Fibroblast of lung (primary cell): Measurements from ENCODE around the gene OR2T1.
"Not testable (repeated sequence)": the region's sequence is repeated elsewhere in the genome, so short reads cannot be mapped to it uniquely, and the experiment has no call there.

ENCODE experiments used
- CTCF ChIP-seq, 2 donors: IDR thresholded peaks in 1 of 2; conservative IDR thresholded peaks in 1 of 2; 1 replicate in 1 of 2; 2 replicates in 1 of 2; pipeline ENCODE4 v1.5.1; 2011 to 2012; ENCODE audit warnings: low read length in 2 of 2, control low read depth in 1 of 2, inconsistent platforms in 1 of 2, low read depth in 1 of 2, mild to moderate bottlenecking in 1 of 2
- EZH2 ChIP-seq: IDR thresholded peaks from 2 replicates; pipeline ENCODE4 v1.5.1; 2012; ENCODE audit warnings: low read length, control low read depth, mild to moderate bottlenecking; ENCODE audit errors: missing control alignments

GRCh38 chr1:248455045-248455444 is 52.2 kb downstream of the OR2T1 start:
- not testable (repeated sequence) for TF ChIP-seq CTCF (conservative IDR thresholded peaks at IDR 0.05 in 1 of 2, IDR thresholded peaks at IDR 0.05 in 1 of 2; ENCODE audit: low read depth in 1 of 2, low read length in 2 of 2); EZH2
